Ovary (tissue), 3 donors: Measurements from ENCODE around the gene SWI5.

Experiments used
- CTCF ChIP-seq, 3 donors: fragments of 450-650 bp in 2 of 3; fragments of 200-600 bp in 1 of 3; IDR thresholded peaks; one replicate each; pipeline versions ENCODE4 v1.5.1 to v1.8.0; 2016 to 2022; ENCODE audit warnings: antibody characterized with exemption in 3 of 3, mild to moderate bottlenecking in 1 of 3
- EP300 ChIP-seq: sonication (generic); formaldehyde crosslinking; IDR thresholded peaks from one replicate; pipeline ENCODE4 v1.6.1; 2017; ENCODE audit warnings: antibody characterized with exemption
- POLR2A ChIP-seq: fragments of 450-650 bp; IDR thresholded peaks from one replicate; pipeline ENCODE4 v1.6.1; 2017; ENCODE audit warnings: antibody characterized with exemption, mild to moderate bottlenecking, moderate library complexity
- donor health status: DM: no; HTN: no; CAD: no.

DNA sequence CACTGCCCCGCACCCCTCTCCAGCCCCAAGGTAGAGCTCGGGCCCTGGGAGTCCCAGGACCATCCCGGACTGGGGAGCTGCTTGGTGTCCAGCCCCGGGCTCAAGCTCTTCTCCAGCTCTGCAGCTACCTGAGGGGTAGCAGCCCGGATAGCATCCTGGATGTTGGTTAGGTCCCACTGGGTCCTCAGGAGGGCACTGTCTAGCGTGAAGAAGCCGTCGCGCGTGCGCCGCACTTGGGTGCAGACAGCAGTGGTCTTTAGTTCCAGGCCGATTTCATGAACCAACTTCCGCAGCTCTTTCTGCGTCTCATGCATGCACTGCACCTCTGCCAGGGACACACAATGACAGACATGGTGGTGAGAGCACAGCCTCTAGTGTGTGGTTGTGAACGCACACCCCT lies 33.5 kb downstream of the SWI5 start:
- no peak for TF ChIP-seq POLR2A
- no peak for TF ChIP-seq CTCF (IDR thresholded peaks at IDR 0.05)
- no peak for TF ChIP-seq EP300
